GM12878 (cell line): ENCODE data around the gene BAK1. TPM values are rescaled to one million over a fixed set of nuclear protein-coding genes. Genes with fewer than 3 reads are reported as not detected.

ENCODE experiments used
- IKZF2 ChIP-seq, 2 experiments: fragments of 450-650 bp; IDR thresholded peaks; 2 replicates each; pipeline ENCODE4 v1.6.1; 2017; ENCODE audit warnings: mild to moderate bottlenecking in 2 of 2, moderate library complexity in 2 of 2
- IRF3 ChIP-seq: fragments of 450-650 bp; IDR thresholded peaks from 2 replicates; pipeline ENCODE4 v1.6.1; 2014; ENCODE audit warnings: mild to moderate bottlenecking
- MTA3 ChIP-seq: IDR thresholded peaks from 2 replicates; pipeline ENCODE4 v1.6.1; 2012; ENCODE audit warnings: low read length, inconsistent platforms, borderline replicate concordance
- PKNOX1 ChIP-seq: fragments of 450-650 bp; IDR thresholded peaks from 2 replicates; pipeline ENCODE4 v1.6.1; 2016; ENCODE audit warnings: mild to moderate bottlenecking
- RAD51 ChIP-seq: fragments of 450-650 bp; IDR thresholded peaks from 2 replicates; pipeline ENCODE4 v1.6.1; 2016; ENCODE audit warnings: moderate library complexity, mild to moderate bottlenecking, inconsistent platforms
- RELB ChIP-seq: fragments of 450-650 bp; IDR thresholded peaks from 2 replicates; pipeline ENCODE4 v1.6.1; 2017; ENCODE audit warnings: low read depth, mild to moderate bottlenecking, moderate library complexity
- ZNF622 ChIP-seq: fragments of 450-650 bp; IDR thresholded peaks from 2 replicates; pipeline ENCODE4 v1.6.1; 2017; ENCODE audit warnings: mild to moderate bottlenecking, inconsistent platforms
- polyA plus RNA-seq, 11 experiments: library from polyadenylated mRNA; depleted of rRNA in 4 of 11; unstranded in 6 of 11; stranded (reverse) in 5 of 11; fragments of >200 nt; fragmentation: Nextera tagmentation in 4 of 11; fragmentation: Illumina TruSeq in 1 of 11; extraction: Ambion mirVana in 4 of 11; extraction: Trizol in 1 of 11; gene quantifications; 1 replicate in 1 of 11; 2 replicates in 10 of 11; pipeline versions ENCODE4 v1.2.1 to v1.2.3, GENCODE V29; 2011 to 2016; ENCODE audit warnings: inconsistent platforms in 2 of 11, missing spikeins in 2 of 11, low read depth in 1 of 11
- total RNA-seq, 4 experiments: library from RNA; depleted of rRNA in 3 of 4; stranded (reverse); fragments of >200 nt in 3 of 4; fragmentation: Illumina TruSeq in 1 of 4; extraction: Trizol in 1 of 4; gene quantifications; 2 replicates each; pipeline versions ENCODE4 v1.2.1 to v1.2.3, GENCODE V29; 2013 to 2021

The BAK1 gene
- total and polyA plus RNA-seq, 10 of the 15 experiments (the other 5 are each of a cell fraction or from before 2014, with no cell fraction given): 6.3 to 65.8 (median 29.6) TPM

GRCh38 chr6:33622456-33623431 is 42.7 kb upstream of the BAK1 start (continued):
- TF ChIP-seq PKNOX1: 0 out of 2 replicates have a peak, but pooled peaks have one; percentile 4
- peak; percentile 17 to 32; a peak in 1 of 4 replicates for TF ChIP-seq IKZF2 (IDR thresholded peaks at IDR 0.05)
- no peak for TF ChIP-seq IRF3
- no peak for TF ChIP-seq MTA3
- TF ChIP-seq ZNF622: no peak
- TF ChIP-seq RAD51: 0 out of 2 replicates have a peak, but pooled peaks have one; percentile 28
- TF ChIP-seq RELB: peak; percentile 57; the same call in 1 of the 2 replicates
